ENCODE data around the gene WDR75.

GRCh38 chr2:189402932-189403331, 38.3 kb upstream of the WDR75 start:
- TF ChIP-seq, protein P1, sequence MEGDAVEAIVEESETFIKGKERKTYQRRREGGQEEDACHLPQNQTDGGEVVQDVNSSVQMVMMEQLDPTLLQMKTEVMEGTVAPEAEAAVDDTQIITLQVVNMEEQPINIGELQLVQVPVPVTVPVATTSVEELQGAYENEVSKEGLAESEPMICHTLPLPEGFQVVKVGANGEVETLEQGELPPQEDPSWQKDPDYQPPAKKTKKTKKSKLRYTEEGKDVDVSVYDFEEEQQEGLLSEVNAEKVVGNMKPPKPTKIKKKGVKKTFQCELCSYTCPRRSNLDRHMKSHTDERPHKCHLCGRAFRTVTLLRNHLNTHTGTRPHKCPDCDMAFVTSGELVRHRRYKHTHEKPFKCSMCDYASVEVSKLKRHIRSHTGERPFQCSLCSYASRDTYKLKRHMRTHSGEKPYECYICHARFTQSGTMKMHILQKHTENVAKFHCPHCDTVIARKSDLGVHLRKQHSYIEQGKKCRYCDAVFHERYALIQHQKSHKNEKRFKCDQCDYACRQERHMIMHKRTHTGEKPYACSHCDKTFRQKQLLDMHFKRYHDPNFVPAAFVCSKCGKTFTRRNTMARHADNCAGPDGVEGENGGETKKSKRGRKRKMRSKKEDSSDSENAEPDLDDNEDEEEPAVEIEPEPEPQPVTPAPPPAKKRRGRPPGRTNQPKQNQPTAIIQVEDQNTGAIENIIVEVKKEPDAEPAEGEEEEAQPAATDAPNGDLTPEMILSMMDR (IDR thresholded peaks at IDR 0.05) = no peak
- no peak for TF ChIP-seq POLR2A (IDR thresholded peaks at IDR 0.05)

Measured in adrenal gland (tissue), 5 donors.